Stimulated activated CD4-positive, alpha-beta T cell treated with anti-CD3 and anti-CD28 coated beads, TNF-alpha, amount 100 ng/mL, for 48 hours (primary cell): ENCODE results near the gene GPR25.
A peak's percentile ranks its signal among the peaks of the same experiment; 100 is the strongest.

ENCODE experiments used
- DNase-seq, 3 donors: peaks; one replicate each; pipeline ENCODE4 v3.0.0-alpha.2; 2020; ENCODE audit warnings: low read depth in 3 of 3

Gene GPR25

GRCh38 chr1:200873116-200873670 is 412 bp downstream of the GPR25 start:
- DNase-seq, result no peak

- no peak for DNase-seq
Observed at GRCh38 chr1:200873671-200874397, 1.1 kb downstream of the GPR25 start.

GRCh38 chr1:200874694-200875093 is 1.9 kb downstream of the GPR25 start:
- no peak for DNase-seq

- no peak for DNase-seq
Observed at GRCh38 chr1:200875416-200875815, 2.6 kb downstream of the GPR25 start.

GRCh38 chr1:200877010-200877409 is 4.2 kb downstream of the GPR25 start:
- no peak for DNase-seq

- peak in 2 of 3 donors; percentile 31 to 63 for DNase-seq
Observed at GRCh38 chr1:200877839-200878551, 5.2 kb downstream of the GPR25 start.

- peak in 1 of 3 donors; percentile 44 for DNase-seq
Observed at GRCh38 chr1:200880212-200880611, 7.4 kb downstream of the GPR25 start.

- DNase-seq, result no peak
Observed at GRCh38 chr1:200883118-200883517, 10.3 kb downstream of the GPR25 start.

- DNase-seq, result no peak
Observed at GRCh38 chr1:200885623-200886402, 13.0 kb downstream of the GPR25 start.

GRCh38 chr1:200886594-200886993 is 13.8 kb downstream of the GPR25 start:
- DNase-seq, result no peak

GRCh38 chr1:200887036-200887435 is 14.3 kb downstream of the GPR25 start:
- no peak for DNase-seq

- no peak for DNase-seq
Observed at GRCh38 chr1:200887772-200888348, 15.1 kb downstream of the GPR25 start.

- peak in 2 of 3 donors; percentile 26 to 47 for DNase-seq
Observed at GRCh38 chr1:200888349-200888838, 15.6 kb downstream of the GPR25 start.

GRCh38 chr1:200889571-200889970 is 16.8 kb downstream of the GPR25 start:
- no peak for DNase-seq

GRCh38 chr1:200890027-200890426 is 17.2 kb downstream of the GPR25 start:
- DNase-seq, result no peak

- DNase-seq, result no peak
Observed at GRCh38 chr1:200890818-200891773, 18.3 kb downstream of the GPR25 start.

- DNase-seq, result no peak
Observed at GRCh38 chr1:200891774-200892157, 19.0 kb downstream of the GPR25 start.

- DNase-seq, result no peak
Observed at GRCh38 chr1:200892546-200892945, 19.8 kb downstream of the GPR25 start.

- no peak for DNase-seq
Observed at GRCh38 chr1:200892958-200893357, 20.2 kb downstream of the GPR25 start.

GRCh38 chr1:200893411-200893901 is 20.7 kb downstream of the GPR25 start:
- no peak for DNase-seq
